Mucosa of rectum (tissue), 2 donors: ENCODE results near the gene SFTA2.

Source experiments
- H3K27ac ChIP-seq, 2 donors: one replicate each; pipeline ENCODE4 v1.7.0; 2013; ENCODE audit warnings: inconsistent platforms in 2 of 2, low read depth in 2 of 2, low read length in 2 of 2
- H3K27me3 ChIP-seq, 2 donors: one replicate each; pipeline ENCODE4 v1.7.0; 2013; ENCODE audit warnings: low read length in 2 of 2; ENCODE audit not compliant: control insufficient read depth in 2 of 2, insufficient read depth in 2 of 2
- H3K36me3 ChIP-seq, 2 donors: one replicate each; pipeline ENCODE4 v1.7.0; 2013; ENCODE audit warnings: low read length in 2 of 2; ENCODE audit not compliant: control insufficient read depth in 2 of 2, insufficient read depth in 2 of 2
- H3K4me1 ChIP-seq, 2 donors: one replicate each; pipeline ENCODE4 v1.7.0; 2013; ENCODE audit warnings: low read length in 2 of 2, mild to moderate bottlenecking in 1 of 2; ENCODE audit not compliant: control insufficient read depth in 2 of 2, insufficient read depth in 2 of 2
- H3K4me3 ChIP-seq, 2 donors: one replicate each; pipeline ENCODE4 v1.7.0; 2013; ENCODE audit warnings: low read length in 2 of 2
- H3K9ac ChIP-seq, 2 donors: one replicate each; pipeline ENCODE4 v1.7.0; 2013; ENCODE audit warnings: low read length in 2 of 2, low read depth in 1 of 2, mild to moderate bottlenecking in 1 of 2
- H3K9me3 ChIP-seq, 2 donors: one replicate each; pipeline ENCODE4 v1.7.0; 2013; ENCODE audit warnings: low read length in 2 of 2; ENCODE audit not compliant: control insufficient read depth in 2 of 2
- donor health status: healthy.
- donor health status: Normal muscosa, but diverticular disease.

Gene SFTA2

GRCh38 chr6:30945281-30945680 lies 13.3 kb upstream of the SFTA2 start:
- Histone ChIP-seq H3K4me1 (peaks cover under 1 to 3% of the 10 kb centered on the region in 2 donors), H3K36me3 (no peaks in the 10 kb centered on the region), H3K9ac (no peak overlapping the region), H3K27me3 (peaks cover 7 to 13% of the 10 kb centered on the region in 2 donors), H3K27ac (no peak overlapping the region), H3K4me3 (no peak overlapping the region), H3K9me3 (no peaks in the 10 kb centered on the region)

GRCh38 chr6:30944051-30944450 lies 12.1 kb upstream of the SFTA2 start:
- peaks cover 3 to 6% of the 10 kb centered on the region in 2 donors for H3K4me1 ChIP-seq
- no peak overlapping the region for H3K4me3 ChIP-seq
- no peak overlapping the region for H3K9ac ChIP-seq
- H3K27me3 ChIP-seq = peaks cover 7 to 16% of the 10 kb centered on the region in 2 donors
- no peaks in the 10 kb centered on the region for H3K9me3 ChIP-seq
- H3K27ac ChIP-seq = no peak overlapping the region
- no peaks in the 10 kb centered on the region for H3K36me3 ChIP-seq

- peaks cover 7 to 13% of the 10 kb centered on the region in 2 donors for H3K27me3 ChIP-seq
- peaks cover 3 to 6% of the 10 kb centered on the region in 2 donors for H3K4me1 ChIP-seq
- H3K9ac ChIP-seq = no peak overlapping the region
- H3K4me3 ChIP-seq = no peak overlapping the region
- no peaks in the 10 kb centered on the region for H3K36me3 ChIP-seq
- no peaks in the 10 kb centered on the region for H3K9me3 ChIP-seq
- H3K27ac ChIP-seq = no peak overlapping the region
Measured at GRCh38 chr6:30942338-30943060, 10.5 kb upstream of the SFTA2 start.

GRCh38 chr6:30940361-30940986 lies 8.5 kb upstream of the SFTA2 start, which contains the start of gene MUCL3:
TSS of gene MUCL3 (plus strand) at chr6:30940973. CDS start at chr6:30941000, 27 bp downstream.
- peaks cover 3 to 6% of the 10 kb centered on the region in 2 donors for H3K4me1 ChIP-seq
- no peak within 1 kb of the TSS for H3K27ac ChIP-seq
- H3K9me3 ChIP-seq = no peaks in the 10 kb centered on the region
- peaks cover 7 to 13% of the 10 kb centered on the region in 2 donors for H3K27me3 ChIP-seq
- H3K4me3 ChIP-seq = no peak within 1 kb of the TSS
- no peak within 1 kb of the TSS for H3K9ac ChIP-seq
- H3K36me3 ChIP-seq = no peaks in the 10 kb centered on the region

- Histone ChIP-seq H3K36me3 (no peaks in the 10 kb centered on the region), H3K9ac (no peak overlapping the region), H3K27me3 (peaks cover 7 to 13% of the 10 kb centered on the region in 2 donors), H3K9me3 (no peaks in the 10 kb centered on the region), H3K4me3 (no peak overlapping the region), H3K4me1 (peaks cover 3 to 6% of the 10 kb centered on the region in 2 donors), H3K27ac (no peak overlapping the region)
Measured at GRCh38 chr6:30939473-30939872, 7.5 kb upstream of the SFTA2 start.

- H3K27ac ChIP-seq = no peak overlapping the region
- H3K9me3 ChIP-seq = no peaks in the 10 kb centered on the region
- no peaks in the 10 kb centered on the region for H3K36me3 ChIP-seq
- no peak overlapping the region for H3K9ac ChIP-seq
- H3K4me1 ChIP-seq = peaks cover 3 to 6% of the 10 kb centered on the region in 2 donors
- no peak overlapping the region for H3K4me3 ChIP-seq
- H3K27me3 ChIP-seq = peaks cover 7 to 13% of the 10 kb centered on the region in 2 donors
Measured at GRCh38 chr6:30938730-30939129, 6.8 kb upstream of the SFTA2 start.

- Histone ChIP-seq H3K4me1 (peaks cover 3 to 6% of the 10 kb centered on the region in 2 donors), H3K9me3 (no peaks in the 10 kb centered on the region), H3K27ac (no peak overlapping the region), H3K27me3 (peaks cover 5 to 7% of the 10 kb centered on the region in 2 donors), H3K36me3 (no peaks in the 10 kb centered on the region), H3K4me3 (no peak overlapping the region), H3K9ac (no peak overlapping the region)
Measured at GRCh38 chr6:30937265-30937664, 5.3 kb upstream of the SFTA2 start.

- Histone ChIP-seq H3K27ac (no peak overlapping the region), H3K9me3 (no peaks in the 10 kb centered on the region), H3K4me1 (peaks cover 0 to 3% of the 10 kb centered on the region in 2 donors), H3K4me3 (no peak overlapping the region), H3K9ac (no peak overlapping the region), H3K36me3 (no peaks in the 10 kb centered on the region), H3K27me3 (peaks cover 0 to 4% of the 10 kb centered on the region in 2 donors)
Measured at GRCh38 chr6:30935018-30935417, 3.0 kb upstream of the SFTA2 start.

GRCh38 chr6:30932665-30933365 lies 845 bp upstream of the SFTA2 start:
- Histone ChIP-seq H3K4me3 (no peak overlapping the region), H3K36me3 (no peaks in the 10 kb centered on the region), H3K9me3 (peaks cover 0 to 3% of the 10 kb centered on the region in 2 donors), H3K27ac (no peak overlapping the region), H3K9ac (no peak overlapping the region), H3K27me3 (no peaks in the 10 kb centered on the region), H3K4me1 (no peaks in the 10 kb centered on the region)

- no peak overlapping the region for H3K27ac ChIP-seq
Measured at GRCh38 chr6:30931272-30931671, 698 bp downstream of the SFTA2 start.

More at GRCh38 chr6:30931272-30931671, 698 bp downstream of the SFTA2 start:
- peaks cover 4 to 6% of the 10 kb centered on the region in 2 donors for H3K36me3 ChIP-seq
- peaks cover 0 to 3% of the 10 kb centered on the region in 2 donors for H3K9me3 ChIP-seq
- H3K4me1 ChIP-seq = no peaks in the 10 kb centered on the region
- H3K4me3 ChIP-seq = no peak overlapping the region
- H3K27me3 ChIP-seq = no peaks in the 10 kb centered on the region
- H3K9ac ChIP-seq = no peak overlapping the region
